ENCODE data around the gene SENP7.
"Not testable (repeated sequence)": the region's sequence is repeated elsewhere in the genome, so short reads cannot be mapped to it uniquely, and the experiment has no call there.

The SENP7 gene, protein sequence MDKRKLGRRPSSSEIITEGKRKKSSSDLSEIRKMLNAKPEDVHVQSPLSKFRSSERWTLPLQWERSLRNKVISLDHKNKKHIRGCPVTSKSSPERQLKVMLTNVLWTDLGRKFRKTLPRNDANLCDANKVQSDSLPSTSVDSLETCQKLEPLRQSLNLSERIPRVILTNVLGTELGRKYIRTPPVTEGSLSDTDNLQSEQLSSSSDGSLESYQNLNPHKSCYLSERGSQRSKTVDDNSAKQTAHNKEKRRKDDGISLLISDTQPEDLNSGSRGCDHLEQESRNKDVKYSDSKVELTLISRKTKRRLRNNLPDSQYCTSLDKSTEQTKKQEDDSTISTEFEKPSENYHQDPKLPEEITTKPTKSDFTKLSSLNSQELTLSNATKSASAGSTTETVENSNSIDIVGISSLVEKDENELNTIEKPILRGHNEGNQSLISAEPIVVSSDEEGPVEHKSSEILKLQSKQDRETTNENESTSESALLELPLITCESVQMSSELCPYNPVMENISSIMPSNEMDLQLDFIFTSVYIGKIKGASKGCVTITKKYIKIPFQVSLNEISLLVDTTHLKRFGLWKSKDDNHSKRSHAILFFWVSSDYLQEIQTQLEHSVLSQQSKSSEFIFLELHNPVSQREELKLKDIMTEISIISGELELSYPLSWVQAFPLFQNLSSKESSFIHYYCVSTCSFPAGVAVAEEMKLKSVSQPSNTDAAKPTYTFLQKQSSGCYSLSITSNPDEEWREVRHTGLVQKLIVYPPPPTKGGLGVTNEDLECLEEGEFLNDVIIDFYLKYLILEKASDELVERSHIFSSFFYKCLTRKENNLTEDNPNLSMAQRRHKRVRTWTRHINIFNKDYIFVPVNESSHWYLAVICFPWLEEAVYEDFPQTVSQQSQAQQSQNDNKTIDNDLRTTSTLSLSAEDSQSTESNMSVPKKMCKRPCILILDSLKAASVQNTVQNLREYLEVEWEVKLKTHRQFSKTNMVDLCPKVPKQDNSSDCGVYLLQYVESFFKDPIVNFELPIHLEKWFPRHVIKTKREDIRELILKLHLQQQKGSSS

GRCh38 chr3:101512646-101513418 is at the start of gene SENP7:
TSS of gene SENP7 (minus strand) at chr3:101513212. CDS start at chr3:101513130, 82 bp downstream.
- peak; percentile 96 for DNase-seq

GRCh38 chr3:101561630-101562328 is 48.8 kb upstream of the SENP7 start, which contains the start of gene TRMT10C:
TSS of gene TRMT10C (plus strand) at chr3:101561868. CDS start at chr3:101564782, 2,914 bp downstream.
- peak; percentile 96 for DNase-seq

DNA sequence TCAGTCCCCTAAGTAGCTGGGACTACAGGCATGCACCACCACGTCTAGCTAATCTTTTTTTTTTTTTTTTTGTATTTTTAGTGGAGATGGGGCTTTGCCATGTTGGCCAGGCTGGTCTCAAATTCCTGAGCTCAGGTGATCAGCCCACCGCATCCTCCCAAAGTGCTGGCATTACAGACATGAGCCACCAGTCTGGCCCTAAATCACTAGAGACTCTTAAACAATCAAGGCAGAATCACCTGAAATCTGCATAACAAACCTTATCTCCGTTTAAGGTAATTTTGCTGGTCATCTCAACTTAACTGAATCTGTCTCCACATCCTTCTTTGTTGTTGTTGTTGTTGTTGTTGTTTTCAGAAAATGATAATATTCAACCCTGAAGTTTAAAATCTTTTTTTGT is 43.1 kb upstream of the SENP7 start:
- no peak for DNase-seq

GRCh38 chr3:101553381-101553780 is 40.4 kb upstream of the SENP7 start:
- not testable (repeated sequence) for DNase-seq

- not testable (repeated sequence) for DNase-seq
Observed at GRCh38 chr3:101551359-101552081, 38.5 kb upstream of the SENP7 start.

DNA sequence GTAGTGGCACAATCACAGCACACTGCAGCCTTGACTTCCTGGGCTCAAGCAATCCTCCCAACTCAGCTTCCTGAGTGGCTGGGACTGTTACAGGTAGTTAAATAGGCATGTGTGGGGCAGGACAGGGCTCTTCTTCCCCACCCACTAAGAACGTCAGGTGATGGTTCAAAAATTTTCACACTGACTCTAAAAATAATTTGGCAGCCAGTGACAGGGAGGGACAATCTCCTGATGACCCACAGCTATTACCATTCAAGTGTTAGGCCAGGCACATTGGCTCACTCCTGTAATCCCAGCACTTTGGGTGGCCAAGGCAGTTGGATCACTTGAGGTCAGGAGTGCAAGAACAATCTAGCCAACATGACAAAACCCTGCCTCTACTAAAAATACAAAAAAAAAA is 36.5 kb upstream of the SENP7 start:
- DNase-seq: no peak

- no peak for DNase-seq
Observed at GRCh38 chr3:101548527-101549105, 35.6 kb upstream of the SENP7 start.

- no peak for DNase-seq
Observed at GRCh38 chr3:101544161-101544850, 31.3 kb upstream of the SENP7 start.

GRCh38 chr3:101542957-101543356 is 29.9 kb upstream of the SENP7 start:
- DNase-seq: no peak

DNA sequence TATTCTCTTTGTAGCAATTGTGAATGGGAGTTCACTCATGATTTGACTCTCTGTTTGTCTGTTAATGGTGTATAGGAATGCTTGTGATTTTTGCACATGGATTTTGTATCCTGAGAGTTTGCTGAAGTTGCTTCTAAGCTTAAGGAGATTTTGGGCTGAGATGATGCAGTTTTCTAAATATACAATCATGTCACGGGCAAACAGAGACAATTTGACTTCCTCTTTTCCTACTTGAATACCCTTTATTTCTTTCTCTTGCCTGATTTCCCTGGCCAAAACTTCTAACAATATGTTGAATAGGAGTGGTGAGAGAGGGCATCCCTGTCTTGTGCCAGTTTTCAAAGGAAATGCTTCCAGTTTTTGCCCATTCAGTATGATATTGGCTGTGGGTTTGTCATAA is 23.9 kb upstream of the SENP7 start:
- not testable (repeated sequence) for DNase-seq

- DNase-seq: no peak
Observed at GRCh38 chr3:101536266-101536665, 23.3 kb upstream of the SENP7 start.

GRCh38 chr3:101535221-101535620 is 22.2 kb upstream of the SENP7 start:
- no peak for DNase-seq

GRCh38 chr3:101533603-101533968 is 20.6 kb upstream of the SENP7 start:
- no peak for DNase-seq

- DNase-seq: no peak
Observed at GRCh38 chr3:101532783-101533602, 20.0 kb upstream of the SENP7 start.

DNA sequence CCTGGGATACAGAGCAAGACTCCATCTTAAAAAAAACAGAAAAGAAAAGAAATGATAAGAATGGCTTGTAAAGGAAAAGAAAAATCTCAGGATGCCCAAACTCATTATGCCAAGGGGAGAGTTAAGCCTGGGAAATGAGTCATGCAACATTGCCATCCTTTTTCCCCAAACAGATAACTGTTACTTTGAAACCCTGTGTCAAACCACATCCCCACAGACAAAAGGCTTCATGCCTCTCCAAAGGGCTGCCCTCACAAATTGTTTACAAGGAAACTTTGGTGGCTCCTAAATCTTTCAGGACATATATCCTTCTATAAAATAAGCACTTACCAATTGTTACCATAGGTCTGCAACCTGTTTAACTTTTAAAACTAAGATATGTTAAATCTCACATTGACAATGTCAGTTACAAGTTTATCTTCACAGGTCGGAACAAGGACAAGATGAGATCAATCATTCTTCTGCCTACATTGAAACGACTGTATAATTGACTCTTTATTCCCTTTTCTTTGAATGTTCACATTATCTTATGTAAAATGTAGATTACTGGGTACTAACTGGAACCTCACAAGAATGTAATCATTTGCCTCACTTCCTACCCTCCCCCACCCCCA is 18.6 kb upstream of the SENP7 start:
- DNase-seq: no peak

DNA sequence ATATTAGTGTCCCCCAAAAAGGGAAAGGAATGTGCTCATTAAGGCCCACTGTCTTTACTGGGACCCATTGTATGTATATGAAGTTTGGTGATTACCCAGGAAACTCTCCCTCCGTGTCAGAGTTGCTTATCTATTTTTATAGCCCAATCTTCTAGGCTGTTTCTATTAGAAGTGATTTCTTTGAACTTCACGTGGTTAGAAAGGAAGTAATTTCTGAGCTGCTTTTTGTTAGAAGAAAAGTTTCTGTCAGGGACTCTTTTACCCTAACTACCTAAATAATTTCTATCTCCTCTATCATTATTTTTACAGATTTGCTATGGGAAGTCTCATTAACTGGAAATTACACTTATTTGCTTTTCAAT is 17.7 kb upstream of the SENP7 start:
- DNase-seq: no peak

- no peak for DNase-seq
Observed at GRCh38 chr3:101529816-101530685, 17.0 kb upstream of the SENP7 start.

- DNase-seq: no peak
Observed at GRCh38 chr3:101527906-101528305, 14.9 kb upstream of the SENP7 start.
